IMR-90 (cell line): ENCODE data around the gene CLMP. TPM values are rescaled to one million over a fixed set of nuclear protein-coding genes. Genes with fewer than 3 reads are reported as not detected.
"Not testable (repeated sequence)": the region's sequence is repeated elsewhere in the genome, so short reads cannot be mapped to it uniquely, and the experiment has no call there.

Source experiments
- ATAC-seq: fragments of 200-7000 bp; cut with Tn5 transposase; 2 replicates; pipeline ENCODE4 v1.9.1; 2020; ENCODE audit warnings: low read depth, mild to moderate bottlenecking, moderate library complexity
- BruUV-seq: library from RNA; stranded (reverse); fragments of 400-500 nt; replicated peaks from 2 replicates; lab custom pipeline; 2021; lab: Mats Ljungman, UMichigan
- CTCF ChIA-PET: fragments of 300-600 bp; formaldehyde crosslinking; extraction: SDS; loops from one replicate; lab custom pipeline; 2021; ENCODE audit warnings: antibody characterized with exemption; lab: Yijun Ruan, JAX
- POLR2A ChIA-PET: fragments of 300-600 bp; sonication (Branson Sonifier 250); formaldehyde crosslinking; loops from one replicate; lab custom pipeline; 2022; ENCODE audit warnings: antibody characterized with exemption; ENCODE audit not compliant: unreplicated experiment; lab: Charles Lee
- DNase-seq: peaks from one replicate; pipeline ENCODE4 v3.0.0; 2013
- H2AFZ ChIP-seq: replicated peaks from 2 replicates; pipeline ENCODE3; 2013; ENCODE audit warnings: low read length, mild to moderate bottlenecking; ENCODE audit not compliant: poor library complexity
- H2AK5ac ChIP-seq: 2 replicates; pipeline ENCODE4 v1.6.1; 2013; ENCODE audit warnings: low read depth, low read length, inconsistent platforms
- H2AK9ac ChIP-seq: replicated peaks from 2 replicates; pipeline ENCODE3; 2013; ENCODE audit warnings: mild to moderate bottlenecking, low read depth, low read length, moderate library complexity; ENCODE audit not compliant: poor library complexity
- H2BK120ac ChIP-seq: 2 replicates; pipeline ENCODE4 v1.6.1; 2013; ENCODE audit warnings: low read depth, low read length, inconsistent platforms
- H2BK15ac ChIP-seq: 3 replicates; pipeline ENCODE4 v1.6.1; 2013; ENCODE audit warnings: low read depth, low read length, inconsistent platforms
- H2BK20ac ChIP-seq: 2 replicates; pipeline ENCODE4 v1.6.1; 2013; ENCODE audit warnings: low read depth, mild to moderate bottlenecking, inconsistent platforms, low read length, moderate library complexity
- H2BK5ac ChIP-seq: 2 replicates; pipeline ENCODE4 v1.6.1; 2013; ENCODE audit warnings: mild to moderate bottlenecking, low read depth, low read length, inconsistent platforms; ENCODE audit not compliant: poor library complexity, severe bottlenecking
- H3K14ac ChIP-seq: replicated peaks from 2 replicates; pipeline ENCODE4 v1.6.1; 2013; ENCODE audit warnings: low read depth, low read length, inconsistent platforms
- H3K18ac ChIP-seq: 2 replicates; pipeline ENCODE4 v1.6.1; 2013; ENCODE audit warnings: low read depth, low read length, control low read depth
- H3K23ac ChIP-seq: 2 replicates; pipeline ENCODE4 v1.6.1; 2013; ENCODE audit warnings: low read depth, low read length, inconsistent platforms
- H3K27ac ChIP-seq: 2 replicates; pipeline ENCODE4 v1.5.1; 2013; ENCODE audit warnings: mild to moderate bottlenecking, control low read depth, low read length; ENCODE audit not compliant: insufficient read depth
- H3K27me3 ChIP-seq: 2 replicates; pipeline ENCODE4 v1.6.1; 2013; ENCODE audit warnings: low read length; ENCODE audit not compliant: control insufficient read depth, insufficient read depth
- H3K36me3 ChIP-seq: 2 replicates; pipeline ENCODE4 v1.6.1; 2013; ENCODE audit warnings: low read length, mixed read lengths; ENCODE audit not compliant: control insufficient read depth, insufficient read depth
- H3K4ac ChIP-seq: 2 replicates; pipeline ENCODE4 v1.6.1; 2013; ENCODE audit warnings: low read depth, low read length, inconsistent platforms
- H3K4me1 ChIP-seq: 2 replicates; pipeline ENCODE4 v1.6.1; 2013; ENCODE audit warnings: low read length, mixed read lengths; ENCODE audit not compliant: control insufficient read depth, insufficient read depth
- H3K4me2 ChIP-seq: 2 replicates; pipeline ENCODE4 v1.6.1; 2013; ENCODE audit warnings: low read depth, mild to moderate bottlenecking, control low read depth, low read length, moderate library complexity
- H3K4me3 ChIP-seq: 2 replicates; pipeline ENCODE4 v1.5.1; 2013; ENCODE audit warnings: low read depth, mild to moderate bottlenecking, control low read depth, low read length, moderate library complexity; ENCODE audit not compliant: insufficient read depth
- H3K56ac ChIP-seq: 2 replicates; pipeline ENCODE4 v1.6.1; 2013; ENCODE audit warnings: low read length, inconsistent platforms; ENCODE audit not compliant: insufficient read depth; ENCODE audit errors: extremely low read depth
- H3K79me1 ChIP-seq, 2 experiments: 2 replicates each; pipeline ENCODE4 v1.6.1; 2013; ENCODE audit warnings: low read length in 2 of 2, inconsistent platforms in 1 of 2, low read depth in 1 of 2
- H3K9ac ChIP-seq: 2 replicates; pipeline ENCODE4 v1.6.1; 2013; ENCODE audit warnings: low read depth, low read length, control low read depth
- H3K9me1 ChIP-seq: 2 replicates; pipeline ENCODE4 v1.6.1; 2013; ENCODE audit warnings: low read length, inconsistent platforms; ENCODE audit not compliant: insufficient read depth
- H3K9me3 ChIP-seq: 2 replicates; pipeline ENCODE4 v1.6.1; 2013; ENCODE audit warnings: low read length; ENCODE audit not compliant: control insufficient read depth, insufficient read depth
- H4K20me1 ChIP-seq: 2 replicates; pipeline ENCODE4 v1.6.1; 2013; ENCODE audit warnings: low read length, inconsistent platforms; ENCODE audit not compliant: insufficient read depth
- H4K5ac ChIP-seq: 2 replicates; pipeline ENCODE4 v1.6.1; 2013; ENCODE audit warnings: mild to moderate bottlenecking, low read depth, low read length, control low read depth
- H4K8ac ChIP-seq, 2 experiments: 2 replicates each; pipeline ENCODE4 v1.6.1; 2013; ENCODE audit warnings: low read depth in 2 of 2, low read length in 2 of 2, control low read depth in 1 of 2, inconsistent platforms in 1 of 2
- H4K91ac ChIP-seq: 2 replicates; pipeline ENCODE4 v1.6.1; 2013; ENCODE audit warnings: low read depth, low read length, inconsistent platforms; ENCODE audit not compliant: insufficient read depth
- WGBS, 2 experiments: methylation state at CpG; one replicate each; pipeline versions ENCODE4 v1.1.5 to v1.1.7; 2013; ENCODE audit warnings: missing lambda C conversion rate in 2 of 2; ENCODE audit not compliant: insufficient read length in 1 of 2; ENCODE audit errors: extremely low coverage in 2 of 2; 5-methylcytosine and 5-hydroxymethylcytosine counted together
- dilution Hi-C: fragments of 300-500 bp; cut with HindIII; formaldehyde crosslinking; loops from one replicate; pipeline ENCODE4 v1.14.3; 2018; ENCODE audit warnings: low sequenced_read_pairs; ENCODE audit not compliant: unreplicated experiment
- in situ Hi-C: fragments of 300-500 bp; cut with MboI; formaldehyde crosslinking; loops from 3 replicates; pipeline ENCODE4 v1.14.3; 2019; ENCODE audit warnings: low sequenced_read_pairs, inconsistent platforms, mixed read lengths
- intact Hi-C: fragments of 100-400 bp; cut with micrococcal nuclease; formaldehyde crosslinking; loops from 2 replicates; pipeline ENCODE4 v1.10.0; 2022
- polyA plus RNA-seq, 3 experiments: library from polyadenylated mRNA; depleted of rRNA; stranded (reverse); fragments of >200 nt; gene quantifications; 2 replicates each; pipeline ENCODE4 v1.2.3, GENCODE V29; 2012; ENCODE audit warnings: low replicate concordance in 1 of 3
- total RNA-seq: library from RNA; depleted of rRNA; stranded (reverse); fragments of >200 nt; gene quantifications from 2 replicates; pipeline ENCODE4 v1.2.3, GENCODE V29; 2012

The CLMP gene
- total and polyA plus RNA-seq, 2 of the 4 experiments (the other 2 are of a cell fraction): 54.7 to 95.7 TPM

DNA sequence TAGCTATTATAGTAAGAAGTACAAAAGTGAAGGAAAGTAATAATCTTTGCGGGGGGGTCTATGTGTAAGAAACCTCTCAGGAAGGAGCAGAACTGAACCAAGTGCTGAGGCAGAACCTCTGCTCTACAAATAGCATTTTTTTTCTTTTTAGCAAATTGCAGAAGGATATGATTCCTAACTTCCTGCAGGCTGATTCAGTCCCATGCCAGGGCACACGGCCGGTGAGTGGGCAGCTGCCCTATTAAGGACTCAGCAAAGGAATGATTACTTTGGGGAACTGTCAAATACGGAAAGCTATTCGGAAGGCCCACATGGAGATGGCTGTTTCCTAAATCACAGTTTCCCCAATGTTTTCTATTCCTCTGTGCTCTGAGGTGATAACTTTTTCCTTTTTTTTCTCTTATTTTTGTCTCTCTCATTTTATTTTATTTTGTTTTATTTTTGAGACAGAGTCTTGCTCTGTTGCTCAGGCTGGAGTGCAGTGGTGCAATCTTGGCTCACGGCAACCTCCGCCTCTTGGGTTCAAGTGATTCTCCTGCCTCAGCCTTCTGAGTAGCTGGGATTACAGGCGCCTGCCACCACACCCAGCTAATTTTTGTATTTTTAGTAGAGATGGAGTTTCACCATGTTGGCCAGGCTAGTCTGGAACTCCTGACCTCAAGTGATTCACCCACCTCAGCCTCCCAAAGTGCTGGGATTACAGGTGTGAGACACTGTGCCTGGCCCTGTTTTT is 62.8 kb downstream of the CLMP start:
- H3K56ac ChIP-seq, H2BK20ac ChIP-seq, H3K4ac ChIP-seq, dilution Hi-C loops, H3K9ac ChIP-seq, H3K27me3 ChIP-seq, H3K4me3 ChIP-seq, H2AK9ac ChIP-seq, H3K4me2 ChIP-seq, H3K18ac ChIP-seq, H2BK15ac ChIP-seq, H2AFZ ChIP-seq, H4K20me1 ChIP-seq, in situ Hi-C loops, H3K14ac ChIP-seq, BruUV-seq, intact Hi-C loops, H4K5ac ChIP-seq, POLR2A ChIA-PET, H3K23ac ChIP-seq, H3K9me3 ChIP-seq, ATAC-seq: not testable (repeated sequence)
- WGBS, 2 experiments: no CpG with 5 or more reads among the region's 8 CpGs
- Histone ChIP-seq H3K4me1 (peaks cover 11% of the 10 kb centered on the region), H3K27ac (peak overlapping the region; percentile 38), H2AK5ac (0 out of 2 replicates have a peak overlapping the region, but pooled peaks have one; percentile 33), H2BK5ac (peak overlapping the region; percentile 76), H3K79me1 (peaks cover 24 to 68% of the 10 kb centered on the region in 2 experiments), H3K9me1 (peaks cover 14% of the 10 kb centered on the region), H2BK120ac (0 out of 2 replicates have a peak overlapping the region, but pooled peaks have one; percentile 60), H3K36me3 (peaks cover 20% of the 10 kb centered on the region), H4K8ac (peak overlapping the region in 1 of 2 experiments; percentile 56; a peak in 1 of 4 replicates), H4K91ac (peak overlapping the region; percentile 73; the same call in 1 of the 2 replicates)
- CTCF ChIA-PET: interaction anchor here (0.5 kb wide), 1 partner anchor 19 kb away, joined by 4 read pairs; no protein-coding TSS in a partner anchor
- peak; percentile 41 for DNase-seq
